Epithelial cell of esophagus (primary cell): ENCODE data around the gene TTC21B.

ENCODE experiments used
- DNase-seq: peaks from one replicate; pipeline ENCODE4 v3.0.0; 2010; ENCODE audit warnings: low read depth
- H3K4me3 ChIP-seq: 2 replicates; pipeline ENCODE4 v1.5.1; 2011; ENCODE audit warnings: mild to moderate bottlenecking, low read length, control low read depth
- TF ChIP-seq, protein P1 (sequence below): IDR thresholded peaks from 2 replicates; pipeline ENCODE4 v1.5.1; 2011; ENCODE audit warnings: low read depth, mild to moderate bottlenecking, low read length, control low read depth, inconsistent platforms; ENCODE audit not compliant: insufficient read depth; ENCODE audit errors: missing control alignments

Gene TTC21B

GRCh38 chr2:165843351-165843750 lies 110.2 kb downstream of the TTC21B start:
- TF ChIP-seq, protein P1, sequence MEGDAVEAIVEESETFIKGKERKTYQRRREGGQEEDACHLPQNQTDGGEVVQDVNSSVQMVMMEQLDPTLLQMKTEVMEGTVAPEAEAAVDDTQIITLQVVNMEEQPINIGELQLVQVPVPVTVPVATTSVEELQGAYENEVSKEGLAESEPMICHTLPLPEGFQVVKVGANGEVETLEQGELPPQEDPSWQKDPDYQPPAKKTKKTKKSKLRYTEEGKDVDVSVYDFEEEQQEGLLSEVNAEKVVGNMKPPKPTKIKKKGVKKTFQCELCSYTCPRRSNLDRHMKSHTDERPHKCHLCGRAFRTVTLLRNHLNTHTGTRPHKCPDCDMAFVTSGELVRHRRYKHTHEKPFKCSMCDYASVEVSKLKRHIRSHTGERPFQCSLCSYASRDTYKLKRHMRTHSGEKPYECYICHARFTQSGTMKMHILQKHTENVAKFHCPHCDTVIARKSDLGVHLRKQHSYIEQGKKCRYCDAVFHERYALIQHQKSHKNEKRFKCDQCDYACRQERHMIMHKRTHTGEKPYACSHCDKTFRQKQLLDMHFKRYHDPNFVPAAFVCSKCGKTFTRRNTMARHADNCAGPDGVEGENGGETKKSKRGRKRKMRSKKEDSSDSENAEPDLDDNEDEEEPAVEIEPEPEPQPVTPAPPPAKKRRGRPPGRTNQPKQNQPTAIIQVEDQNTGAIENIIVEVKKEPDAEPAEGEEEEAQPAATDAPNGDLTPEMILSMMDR, result no peak
- no peak for DNase-seq
- H3K4me3 ChIP-seq, result no peak overlapping the region

- H3K4me3 ChIP-seq, result no peak overlapping the region
- TF ChIP-seq, protein P1, result no peak
- DNase-seq, result no peak
Observed at GRCh38 chr2:165840333-165840958, 113.1 kb downstream of the TTC21B start.

- DNase-seq, result peak; percentile 68
- H3K4me3 ChIP-seq, result no peak overlapping the region
- TF ChIP-seq, protein P1, result peak; percentile 20
Observed at GRCh38 chr2:165839610-165840009, 114.0 kb downstream of the TTC21B start.

- TF ChIP-seq, protein P1, result no peak
- no peak overlapping the region for H3K4me3 ChIP-seq
- peak; percentile 82 for DNase-seq
Observed at GRCh38 chr2:165837122-165837521, 116.5 kb downstream of the TTC21B start.

DNA sequence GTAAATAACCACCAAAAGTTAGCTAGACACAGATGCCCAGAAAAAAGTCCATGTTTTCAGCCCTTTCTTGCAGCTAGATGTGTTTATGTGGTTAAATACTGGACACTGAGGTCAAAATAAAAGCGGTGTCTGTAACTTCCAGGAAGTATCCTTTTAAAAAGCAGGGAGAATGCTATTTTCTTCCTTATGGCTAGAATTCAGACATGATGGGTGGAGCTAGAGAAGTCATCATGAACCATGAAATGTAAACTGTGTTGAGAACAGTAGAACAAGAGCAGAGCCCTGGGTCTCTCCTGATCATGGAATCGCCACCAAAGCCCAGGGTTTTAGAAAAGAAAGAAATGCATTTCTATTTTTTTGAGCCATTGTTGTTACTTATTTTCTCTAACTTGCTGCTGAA lies 118.2 kb downstream of the TTC21B start:
- no peak for DNase-seq
- TF ChIP-seq, protein P1, result no peak
- H3K4me3 ChIP-seq, result no peak overlapping the region

DNA sequence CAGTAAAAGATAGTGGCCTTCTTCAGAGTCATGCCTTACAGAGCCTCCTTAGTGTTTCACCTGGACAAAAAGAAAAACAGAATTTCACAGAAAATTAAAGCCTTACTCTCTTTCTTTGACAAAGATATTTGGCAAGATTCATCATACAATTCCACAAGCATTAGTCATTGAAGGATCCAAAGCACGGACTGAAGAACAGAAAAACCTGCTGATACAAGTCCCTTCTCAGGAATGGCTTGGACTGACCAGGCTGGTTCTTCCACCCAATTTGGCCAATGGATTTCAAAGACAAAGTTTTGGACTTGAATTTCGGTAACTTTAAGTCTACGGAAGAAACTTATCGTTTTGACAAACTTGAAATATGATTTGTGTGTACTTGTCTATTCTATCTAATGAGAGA lies 120.4 kb downstream of the TTC21B start:
- TF ChIP-seq, protein P1, result no peak
- H3K4me3 ChIP-seq, result no peak overlapping the region
- peak; percentile 95 for DNase-seq

GRCh38 chr2:165827921-165828276 lies 125.7 kb downstream of the TTC21B start:
- H3K4me3 ChIP-seq, result no peak overlapping the region
- no peak for DNase-seq
- TF ChIP-seq, protein P1, result no peak
